GM19452 (cell line): ENCODE results near the gene ACTR3C.

Source experiments
- ATAC-seq: cut with Tn5 transposase; IDR thresholded peaks from one replicate; pipeline ENCODE4 v1.9.1; 2021; ENCODE audit not compliant: unreplicated experiment

The ACTR3C gene

GRCh38 chr7:150322833-150323681, at the start of gene ACTR3C, which contains the start of gene LRRC61:
Gene ACTR3C (minus strand): TSS chr7:150323545. CDS start chr7:150295296, 28,249 bp downstream.
Gene LRRC61 (plus strand): TSS chr7:150323355. CDS start chr7:150336862, 13,507 bp downstream.
- ATAC-seq: peak; percentile 57

GRCh38 chr7:150372271-150373048, 49.1 kb upstream of the ACTR3C start:
- no peak for ATAC-seq

- no peak for ATAC-seq
These were observed 48.6 kb upstream of the ACTR3C start for GRCh38 chr7:150371996-150372270.

GRCh38 chr7:150371131-150371995, 48.0 kb upstream of the ACTR3C start:
- ATAC-seq: no peak

GRCh38 chr7:150370612-150371071, 47.3 kb upstream of the ACTR3C start:
- ATAC-seq: no peak

- ATAC-seq: no peak
These were observed 46.6 kb upstream of the ACTR3C start for GRCh38 chr7:150369748-150370501.

GRCh38 chr7:150368884-150369747, 45.8 kb upstream of the ACTR3C start:
- peak; percentile 43 for ATAC-seq

- peak; percentile 52 for ATAC-seq
These were observed 44.9 kb upstream of the ACTR3C start, which contains the start of gene REPIN1 for GRCh38 chr7:150368096-150368883. Gene REPIN1 (plus strand): TSS chr7:150368822. CDS start chr7:150369712, 890 bp downstream.

- ATAC-seq: no peak
These were observed 44.3 kb upstream of the ACTR3C start for GRCh38 chr7:150367677-150368095.

GRCh38 chr7:150365673-150366398, 42.5 kb upstream of the ACTR3C start:
- no peak for ATAC-seq

GRCh38 chr7:150365194-150365593, 41.8 kb upstream of the ACTR3C start:
- ATAC-seq: no peak

- ATAC-seq: no peak
These were observed 40.5 kb upstream of the ACTR3C start for GRCh38 chr7:150363872-150364271.

GRCh38 chr7:150363370-150363769, 40.0 kb upstream of the ACTR3C start:
- no peak for ATAC-seq

- ATAC-seq: no peak
These were observed 38.7 kb upstream of the ACTR3C start for GRCh38 chr7:150361807-150362621.

- no peak for ATAC-seq
These were observed 38.1 kb upstream of the ACTR3C start for GRCh38 chr7:150361402-150361801.

- ATAC-seq: no peak
These were observed 37.2 kb upstream of the ACTR3C start for GRCh38 chr7:150360363-150361058.
